GM18867 (cell line): ENCODE measurements around the gene CNGB1.
"Not testable (repeated sequence)": the region's sequence is repeated elsewhere in the genome, so short reads cannot be mapped to it uniquely, and the experiment has no call there.

Source experiments
- ATAC-seq: cut with Tn5 transposase; IDR thresholded peaks from one replicate; pipeline ENCODE4 v1.9.1; 2021; ENCODE audit warnings: mild to moderate bottlenecking, moderate library complexity; ENCODE audit not compliant: unreplicated experiment

CNGB1 gene

DNA sequence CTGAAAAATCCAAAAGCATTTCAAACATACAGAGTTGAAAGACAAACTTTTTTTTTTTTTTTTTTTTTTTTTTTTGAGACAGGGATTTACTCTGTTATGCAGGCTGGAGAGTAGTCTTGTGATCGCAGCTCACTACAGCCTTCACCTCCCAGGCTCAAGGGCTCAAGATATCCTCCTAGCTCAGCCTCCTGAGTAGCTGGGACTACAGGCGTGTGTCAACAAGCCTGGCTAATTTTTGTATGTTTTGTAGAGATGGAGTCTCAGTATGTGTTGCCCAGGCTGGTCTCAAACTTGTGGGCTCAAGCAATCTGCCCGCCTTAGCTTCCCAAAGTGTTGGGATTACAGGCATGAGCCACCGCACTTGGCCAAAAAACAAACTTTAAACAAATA is 104.4 kb downstream of the CNGB1 start:
- no peak for ATAC-seq

GRCh38 chr16:57865746-57866528 is 105.0 kb downstream of the CNGB1 start:
- no peak for ATAC-seq

GRCh38 chr16:57863434-57864160 is 107.3 kb downstream of the CNGB1 start:
- no peak for ATAC-seq

- ATAC-seq = no peak
Observed at GRCh38 chr16:57862698-57863433, 108.1 kb downstream of the CNGB1 start.

- ATAC-seq = no peak
Observed at GRCh38 chr16:57859331-57859730, 111.6 kb downstream of the CNGB1 start.

DNA sequence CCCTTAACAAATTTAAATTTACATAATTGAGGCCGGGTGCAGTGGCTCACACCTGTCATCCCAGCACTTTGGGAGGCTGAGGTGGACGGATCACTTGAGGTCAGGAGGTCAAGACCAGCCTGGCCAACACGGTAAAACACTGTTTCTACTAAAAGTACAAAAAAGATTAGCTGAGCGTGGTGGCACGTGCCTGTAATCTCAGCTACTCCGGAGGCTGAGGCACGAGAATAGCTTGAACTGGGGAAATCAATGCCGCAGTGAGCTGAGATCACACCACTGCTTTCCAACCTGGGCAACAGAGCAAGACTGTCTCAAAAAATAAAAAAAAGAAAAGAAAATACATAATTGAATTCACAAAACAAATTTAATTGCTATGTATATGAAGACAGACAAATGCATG is 112.3 kb downstream of the CNGB1 start:
- ATAC-seq = no peak

- not testable (repeated sequence) for ATAC-seq
Observed at GRCh38 chr16:57857991-57858390, 112.9 kb downstream of the CNGB1 start.

DNA sequence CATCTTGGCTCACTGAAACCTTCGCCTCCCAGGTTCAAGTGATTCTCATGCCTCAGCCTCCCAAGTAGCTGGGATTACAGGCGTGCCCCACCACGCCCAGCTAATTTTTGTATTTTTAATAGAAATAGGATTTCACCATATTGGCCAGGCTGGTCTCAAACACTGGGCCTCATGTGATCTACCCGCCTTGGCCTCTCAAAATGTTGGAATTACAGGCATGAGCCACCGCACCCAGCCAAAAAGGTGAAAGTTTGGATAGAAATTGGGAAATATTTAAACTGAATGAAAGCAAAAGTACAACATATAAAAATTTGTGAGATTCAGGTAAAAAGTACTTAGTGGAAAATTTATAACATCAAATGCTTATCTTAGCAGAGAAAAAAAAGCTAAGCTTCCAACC is 115.7 kb downstream of the CNGB1 start:
- no peak for ATAC-seq

- ATAC-seq = no peak
Observed at GRCh38 chr16:57852189-57852588, 118.7 kb downstream of the CNGB1 start.

DNA sequence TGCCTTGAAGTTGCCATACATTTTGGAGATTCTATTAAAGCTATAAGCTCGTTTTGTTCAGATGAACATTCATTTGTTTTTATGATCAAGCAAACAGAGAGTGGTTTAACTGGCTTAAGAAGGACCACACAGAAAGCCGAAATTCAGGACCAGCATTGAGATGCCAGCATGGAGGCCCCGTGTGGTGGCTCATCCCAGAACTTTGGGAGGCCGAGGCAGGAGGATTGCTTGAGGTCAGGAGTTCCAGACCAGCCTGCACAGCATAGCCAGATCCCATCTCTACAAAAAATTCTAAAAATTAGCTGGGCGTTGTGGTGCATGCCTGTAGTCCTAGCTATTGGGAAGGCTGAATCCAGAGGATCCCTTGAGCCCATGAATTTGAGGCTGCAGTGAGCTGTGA is 122.7 kb downstream of the CNGB1 start:
- ATAC-seq = no peak

GRCh38 chr16:57846931-57847330 is 124.0 kb downstream of the CNGB1 start:
- ATAC-seq = not testable (repeated sequence)

- peak; percentile 68 for ATAC-seq
Observed at GRCh38 chr16:57846078-57846697, 124.7 kb downstream of the CNGB1 start.

- no peak for ATAC-seq
Observed at GRCh38 chr16:57845115-57845514, 125.8 kb downstream of the CNGB1 start.

DNA sequence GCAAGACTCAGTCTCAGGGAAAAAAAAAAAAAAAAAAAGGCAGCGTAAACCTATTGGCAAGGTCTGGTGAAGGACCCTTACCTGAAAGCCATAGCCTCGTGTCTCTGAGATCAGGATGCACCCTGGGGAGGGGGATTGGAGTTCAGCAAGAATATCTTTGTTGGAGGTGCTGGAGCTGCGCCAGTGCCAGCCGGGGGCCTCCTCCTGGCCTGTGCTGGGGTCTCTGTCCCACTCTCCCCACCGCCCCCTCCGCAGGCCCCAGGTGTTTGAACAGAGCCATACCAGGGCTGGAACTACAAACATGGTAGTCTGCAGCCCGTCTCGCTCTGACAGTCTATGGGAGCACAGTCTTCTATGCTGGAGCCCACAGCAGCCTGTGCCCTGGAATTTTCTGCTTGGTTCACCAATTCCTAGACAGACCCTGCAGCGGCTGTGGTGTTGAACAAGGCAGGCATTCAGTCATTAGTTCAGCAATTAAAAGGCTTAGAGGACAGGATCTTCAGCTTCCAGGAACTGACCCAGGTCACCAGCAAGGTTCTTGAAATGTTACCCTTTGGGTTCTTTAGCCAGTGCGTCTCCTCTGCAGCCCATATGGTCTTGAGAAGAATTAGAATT is 126.4 kb downstream of the CNGB1 start:
- ATAC-seq = no peak

DNA sequence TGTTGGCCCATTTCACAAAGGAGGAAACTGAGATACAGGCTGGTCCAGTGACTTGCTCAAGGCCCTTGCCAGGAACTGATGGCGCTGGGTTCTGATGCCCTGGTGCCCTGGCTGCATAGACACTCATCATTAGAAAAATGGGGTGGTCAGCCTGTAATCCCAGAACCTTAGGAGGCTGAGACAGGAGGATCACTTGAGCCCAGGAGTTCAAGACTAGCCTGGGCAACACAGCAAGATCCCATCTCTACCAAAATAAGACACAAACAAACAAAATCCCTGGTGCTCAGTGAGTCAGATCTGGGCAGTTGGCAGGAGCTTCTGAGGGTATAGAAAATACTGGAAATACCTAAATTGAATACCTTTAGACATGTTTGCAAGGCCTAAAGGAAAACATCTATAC is 127.5 kb downstream of the CNGB1 start:
- no peak for ATAC-seq

DNA sequence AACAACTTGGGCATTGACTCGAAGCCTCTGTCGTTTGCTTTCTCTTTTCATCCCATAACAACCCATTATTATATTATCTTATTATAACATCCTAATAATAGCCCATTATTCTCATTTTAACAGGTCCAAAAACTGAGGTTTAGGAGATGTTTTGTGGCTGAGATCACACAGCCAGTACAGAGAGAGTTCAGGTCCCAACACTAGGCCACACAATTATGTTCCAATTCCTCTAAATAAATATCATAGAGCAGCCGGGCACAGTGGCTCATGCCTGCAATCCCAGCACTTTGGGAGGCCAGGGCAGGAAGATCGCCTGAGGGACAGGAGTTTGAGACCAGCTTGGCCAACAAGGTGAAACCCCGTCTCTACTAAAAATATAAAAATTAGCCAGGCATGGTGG is 128.3 kb downstream of the CNGB1 start:
- ATAC-seq = no peak

DNA sequence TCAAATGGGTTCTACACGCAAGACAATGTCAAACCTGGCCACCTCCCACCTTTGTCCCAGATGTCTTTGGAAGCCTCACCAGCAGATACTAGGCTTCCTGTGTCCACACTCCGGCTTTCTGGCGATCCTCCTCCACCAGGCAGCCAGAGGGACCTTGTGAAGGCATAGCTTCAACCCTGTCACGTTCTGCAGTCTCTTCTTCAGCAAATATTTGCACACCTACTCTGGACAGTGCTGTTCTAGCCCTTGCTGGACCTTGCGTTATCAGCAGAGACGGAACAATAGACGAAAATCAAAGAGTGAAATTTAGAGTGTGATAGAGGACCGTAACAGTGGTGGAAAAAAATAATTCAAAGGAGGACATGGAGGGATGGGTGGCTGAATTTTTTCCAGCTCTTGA is 130.1 kb downstream of the CNGB1 start:
- no peak for ATAC-seq

DNA sequence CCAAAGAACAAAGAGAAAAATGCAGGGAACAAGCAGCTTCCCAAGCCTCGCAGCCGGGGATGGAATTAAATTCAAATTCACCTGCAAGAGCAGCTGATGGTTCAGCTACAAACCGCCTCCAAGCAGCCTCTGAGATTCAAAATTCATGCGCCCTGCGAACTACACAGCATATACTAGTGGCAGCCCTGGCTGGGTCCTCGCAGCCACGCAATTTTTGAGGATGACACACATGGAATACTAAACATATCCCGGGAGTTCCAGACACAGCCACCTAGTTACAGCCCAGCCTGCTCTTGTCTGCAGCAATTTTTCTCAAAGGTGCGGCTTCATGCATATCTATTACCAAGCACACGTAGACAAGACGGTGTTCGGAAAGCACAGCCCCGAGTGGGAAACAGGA is 132.8 kb downstream of the CNGB1 start:
- ATAC-seq = no peak

GRCh38 chr16:57837305-57838125 is 133.4 kb downstream of the CNGB1 start:
- no peak for ATAC-seq

- ATAC-seq = not testable (repeated sequence)
Observed at GRCh38 chr16:57835439-57835838, 135.5 kb downstream of the CNGB1 start.
